HG02763 (cell line): Measurements from ENCODE around the gene ARPC5L.
"Not testable (repeated sequence)": the region's sequence is repeated elsewhere in the genome, so short reads cannot be mapped to it uniquely, and the experiment has no call there.

Source experiments
- ATAC-seq: cut with Tn5 transposase; IDR thresholded peaks from one replicate; pipeline ENCODE4 v1.9.1; 2021; ENCODE audit warnings: mild to moderate bottlenecking, moderate library complexity; ENCODE audit not compliant: unreplicated experiment

Gene ARPC5L

DNA sequence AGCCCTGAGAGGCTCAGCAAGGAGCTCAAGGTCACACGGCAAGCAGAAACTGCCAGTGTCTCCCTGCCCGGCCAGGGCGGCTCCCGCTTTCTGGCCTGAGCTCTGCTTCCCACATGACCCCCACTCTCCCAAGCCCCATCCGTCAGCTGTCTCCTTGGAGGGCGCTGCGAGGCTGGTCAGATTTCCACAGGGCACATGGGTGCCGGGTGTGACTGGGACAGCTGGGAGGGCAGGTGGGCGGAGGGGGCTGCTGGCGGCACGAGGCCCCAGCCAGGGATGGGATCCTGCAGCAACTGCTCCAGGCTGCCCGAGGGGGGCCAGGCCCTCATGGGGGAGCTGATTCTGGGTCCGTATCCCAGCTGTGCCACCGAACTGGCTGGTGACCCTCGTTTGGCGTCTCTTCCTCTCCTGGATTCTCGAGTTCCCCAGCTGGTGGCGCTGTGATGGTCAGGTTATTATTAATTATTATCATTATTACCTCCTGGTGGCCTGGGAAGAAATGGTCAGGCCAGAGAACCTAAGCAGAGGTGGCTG, 21.6 kb upstream of the ARPC5L start:
- no peak for ATAC-seq

DNA sequence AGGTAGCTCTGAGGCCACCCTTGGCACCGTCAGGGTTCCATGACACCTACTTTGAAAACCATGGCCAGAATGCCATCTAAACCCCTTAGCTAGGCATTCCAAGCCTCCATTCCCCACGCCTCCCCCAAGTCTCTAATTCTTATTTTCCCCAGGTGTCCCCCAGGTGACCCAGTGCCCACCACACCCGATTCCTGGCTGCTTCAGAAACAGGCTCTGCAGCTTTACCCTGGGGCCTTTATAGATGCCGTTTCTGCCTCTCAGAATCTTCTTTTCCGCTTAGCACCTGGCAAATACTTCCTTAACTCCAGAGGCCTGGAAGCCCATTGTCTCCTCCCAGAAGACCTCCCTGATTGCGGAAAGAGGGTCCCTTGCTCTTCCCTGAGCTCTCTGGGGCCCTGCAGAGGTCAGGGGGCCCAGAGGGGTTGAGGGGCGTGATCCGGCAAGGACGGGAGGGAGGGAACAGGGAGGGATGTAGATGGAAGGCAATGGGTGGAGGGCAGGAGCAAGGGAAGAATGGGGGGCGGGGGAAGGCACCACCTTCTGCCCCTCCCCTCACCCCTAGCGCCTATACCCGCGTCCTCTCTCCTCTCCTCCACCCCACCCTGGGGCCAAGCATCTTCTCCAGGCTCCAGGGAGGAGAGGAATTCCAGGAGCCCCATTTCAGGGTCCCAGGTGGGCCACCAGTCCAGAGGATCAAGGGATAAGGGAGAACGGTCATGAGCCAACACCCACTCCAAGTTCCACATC, 20.7 kb upstream of the ARPC5L start:
- no peak for ATAC-seq

DNA sequence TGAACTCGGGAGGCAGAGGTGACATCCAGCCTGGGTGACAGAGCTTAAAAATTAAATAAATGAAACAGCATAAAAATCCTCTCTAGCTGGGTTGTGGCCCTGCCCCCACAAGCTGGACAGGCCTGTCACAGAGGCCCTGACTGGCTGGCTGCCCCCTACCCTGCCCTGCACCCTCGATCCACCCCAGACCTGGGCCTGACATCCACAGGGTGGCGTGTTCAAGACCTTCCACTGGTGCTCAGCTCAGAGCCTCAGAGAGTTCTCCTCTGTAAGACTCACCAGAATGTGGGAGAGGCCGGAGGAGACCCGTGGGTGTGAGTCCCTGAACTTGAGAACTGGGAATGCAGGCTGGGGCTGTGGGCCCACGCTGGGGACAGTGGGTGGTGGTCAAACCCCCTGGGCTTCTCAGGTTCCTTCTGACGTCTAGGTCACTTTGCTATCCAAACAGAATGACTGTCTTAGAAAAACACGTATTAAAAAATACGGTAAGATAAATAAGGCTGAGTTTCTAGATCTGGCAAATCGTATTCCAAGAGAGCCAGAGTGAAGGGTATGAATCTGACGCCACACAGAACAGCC, 18.4 kb upstream of the ARPC5L start:
- ATAC-seq, result no peak

DNA sequence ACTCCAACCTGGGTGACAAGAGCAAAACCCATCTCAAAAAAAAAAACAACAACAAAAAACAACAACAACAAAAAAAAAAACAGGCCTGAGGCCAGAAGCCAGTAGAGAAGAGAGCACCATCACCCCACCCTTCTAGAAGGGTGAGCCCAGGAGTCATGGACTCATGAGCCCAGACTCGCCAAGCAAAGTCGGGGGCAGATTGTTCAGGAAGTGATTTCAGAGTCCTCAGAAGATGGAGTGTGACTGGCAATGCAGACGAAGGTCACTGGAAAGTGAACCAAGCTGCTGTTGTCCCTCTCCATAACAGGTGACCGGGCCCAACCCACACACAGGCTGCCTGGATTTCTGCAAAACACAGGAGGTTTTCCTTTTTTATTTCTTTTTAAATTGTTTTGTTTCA, 17.6 kb upstream of the ARPC5L start:
- ATAC-seq, result no peak

DNA sequence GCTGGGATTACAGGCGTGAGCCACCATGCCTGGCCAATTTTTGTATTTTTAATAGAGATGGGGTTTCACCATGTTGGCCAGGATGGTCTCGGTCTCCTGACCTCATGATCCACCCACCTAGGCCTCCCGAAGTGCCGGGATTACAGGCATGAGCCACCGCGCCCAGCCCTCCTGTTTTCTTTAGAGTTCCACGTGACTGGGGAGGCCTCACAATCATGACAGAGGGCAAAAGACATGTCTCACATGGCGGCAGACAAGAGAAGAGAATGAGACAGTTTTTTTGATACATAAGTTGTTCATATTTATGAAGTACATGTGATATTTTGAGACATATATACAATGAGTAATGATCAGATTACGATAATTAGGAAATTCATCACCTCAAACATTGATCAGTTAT, 15.5 kb upstream of the ARPC5L start:
- not testable (repeated sequence) for ATAC-seq

DNA sequence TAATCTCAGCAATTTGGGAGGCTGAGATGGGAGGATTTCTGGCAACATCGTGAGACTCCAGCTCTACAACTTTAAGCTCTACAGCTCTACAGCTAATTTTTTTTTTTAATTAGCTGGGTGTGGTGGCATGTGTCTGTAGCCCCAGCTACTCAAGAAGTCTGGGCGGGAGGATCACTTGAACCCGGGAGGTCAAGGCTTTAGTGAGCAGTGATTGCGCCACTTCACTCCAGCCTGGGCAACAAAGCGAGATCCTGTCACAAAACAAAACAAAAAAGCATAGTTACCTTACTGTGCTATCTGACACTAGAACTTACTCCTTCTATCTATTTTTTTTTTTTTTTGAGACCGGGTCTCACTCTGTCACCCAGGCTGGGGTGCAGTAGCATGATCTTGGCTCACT, 15.0 kb upstream of the ARPC5L start:
- ATAC-seq, result no peak

DNA sequence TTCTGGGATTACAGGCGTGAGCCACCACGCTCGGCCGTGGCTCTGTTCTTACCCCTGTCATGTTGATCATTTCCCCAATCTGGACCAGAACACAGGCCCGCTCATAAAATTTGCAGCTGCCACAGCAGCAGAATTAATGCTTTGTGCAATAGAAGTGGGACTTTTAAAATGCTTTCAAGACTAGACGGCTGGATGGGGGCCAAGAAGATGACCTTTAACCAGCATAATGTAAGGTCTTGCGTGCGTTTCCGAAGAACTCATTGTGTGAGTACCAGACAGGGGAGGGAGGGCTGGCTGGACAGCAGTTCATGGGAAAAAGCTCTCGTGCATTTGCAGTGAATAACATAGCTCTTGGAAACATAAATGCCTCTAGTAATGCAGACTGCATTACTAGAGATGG, 12.1 kb upstream of the ARPC5L start:
- no peak for ATAC-seq

DNA sequence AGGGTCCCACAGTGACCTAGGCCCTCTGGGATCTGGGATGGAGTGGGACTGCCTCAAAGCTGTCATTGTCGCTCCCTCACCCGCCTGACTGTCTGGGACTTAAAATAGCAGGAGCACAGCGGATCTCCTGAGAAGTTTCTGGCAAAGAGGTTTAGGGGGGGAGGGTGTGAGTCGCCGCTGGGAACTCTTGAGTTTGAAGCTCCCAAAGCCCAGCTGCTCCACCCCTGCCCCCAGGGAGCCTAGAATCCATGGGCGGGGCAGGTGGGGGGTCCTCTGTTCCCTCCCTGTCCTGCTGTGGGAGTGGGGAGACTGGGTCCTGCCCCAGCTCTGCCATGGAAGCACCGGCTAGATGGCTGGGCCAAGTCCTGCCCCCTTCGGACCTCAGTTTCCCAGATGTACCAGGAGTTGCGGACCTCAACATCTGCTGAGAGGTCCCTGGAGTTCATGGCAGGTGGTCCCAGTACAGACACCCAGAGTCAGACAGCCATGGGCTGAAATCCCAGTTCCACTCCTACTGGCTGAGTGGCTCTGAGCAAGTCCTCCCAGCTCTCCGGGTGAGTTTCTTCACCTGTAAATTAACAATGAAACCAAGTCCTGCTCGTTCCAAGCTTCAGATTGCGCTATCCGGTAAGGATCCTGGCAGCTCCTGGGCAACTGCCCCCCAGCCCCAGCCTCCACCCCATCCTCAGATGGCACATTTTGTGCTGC, 9.7 kb upstream of the ARPC5L start:
- no peak for ATAC-seq

DNA sequence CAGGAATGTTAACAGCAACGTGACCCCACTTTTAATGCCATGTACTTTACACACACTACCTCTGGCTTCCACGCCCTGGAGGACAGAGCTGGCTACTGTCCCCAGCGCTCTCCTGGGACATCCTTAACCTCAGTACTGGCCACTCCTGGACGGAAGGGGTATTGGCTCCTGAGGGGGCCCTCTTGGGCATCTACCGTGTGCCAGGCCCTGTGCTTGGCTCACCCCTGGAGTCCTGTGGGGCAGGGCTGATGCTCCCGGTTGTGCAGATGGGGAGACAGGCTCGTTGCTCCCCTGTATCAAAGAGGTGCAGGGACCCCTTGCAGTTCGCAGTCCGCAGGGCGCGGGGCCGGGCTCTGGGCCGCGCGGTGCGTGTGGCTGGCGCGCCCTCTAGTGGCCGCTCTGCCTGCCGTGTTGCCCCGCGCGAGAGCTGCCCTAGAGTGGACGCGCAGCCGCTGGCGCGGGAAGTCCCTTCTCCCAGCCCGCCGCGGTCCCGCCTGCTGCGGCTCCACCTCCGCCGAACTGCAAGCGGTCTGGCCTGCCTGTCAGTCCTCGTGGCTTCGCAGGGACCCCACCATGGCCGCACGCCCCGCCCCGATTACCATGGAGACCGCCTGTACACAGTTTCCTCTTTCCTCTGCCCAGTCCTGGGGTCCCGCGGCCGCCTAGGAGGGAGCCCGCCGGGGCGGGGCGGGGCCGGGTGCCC, 8.9 kb upstream of the ARPC5L start, which contains the start of gene WDR38:
Gene WDR38, plus strand, starts transcription at position 632 of the 703 bp plus-strand sequence. CDS start 72 bp downstream, outside the sequence.
- peak; percentile 62 for ATAC-seq

DNA sequence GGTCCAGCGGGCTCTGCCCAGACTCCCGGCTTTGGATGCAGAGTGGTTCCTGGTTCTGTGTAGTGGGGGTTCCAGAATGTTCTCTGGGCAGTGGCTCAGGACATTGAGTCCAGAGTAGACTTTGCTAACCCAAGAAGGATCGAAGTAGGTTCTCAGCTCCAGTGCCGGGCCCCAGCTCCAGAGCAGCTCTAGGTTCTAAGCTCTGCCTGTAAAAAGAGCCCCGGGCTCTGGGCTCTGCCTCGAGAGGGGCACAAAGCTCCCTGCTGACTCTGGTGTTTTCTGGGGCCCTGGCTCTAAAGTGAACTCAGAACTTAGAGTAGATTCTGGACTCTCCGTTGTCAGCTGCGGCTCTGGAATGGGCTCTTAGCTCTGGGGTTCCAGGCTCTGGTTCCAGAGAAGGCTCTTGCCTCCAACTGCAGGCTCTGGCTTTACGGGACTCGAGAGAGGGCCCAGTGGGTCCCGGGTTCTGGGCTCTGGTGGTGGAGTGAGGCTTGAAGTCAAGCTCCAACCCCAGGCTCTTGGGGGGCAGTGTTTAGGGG, 8.3 kb upstream of the ARPC5L start:
- ATAC-seq, result no peak

DNA sequence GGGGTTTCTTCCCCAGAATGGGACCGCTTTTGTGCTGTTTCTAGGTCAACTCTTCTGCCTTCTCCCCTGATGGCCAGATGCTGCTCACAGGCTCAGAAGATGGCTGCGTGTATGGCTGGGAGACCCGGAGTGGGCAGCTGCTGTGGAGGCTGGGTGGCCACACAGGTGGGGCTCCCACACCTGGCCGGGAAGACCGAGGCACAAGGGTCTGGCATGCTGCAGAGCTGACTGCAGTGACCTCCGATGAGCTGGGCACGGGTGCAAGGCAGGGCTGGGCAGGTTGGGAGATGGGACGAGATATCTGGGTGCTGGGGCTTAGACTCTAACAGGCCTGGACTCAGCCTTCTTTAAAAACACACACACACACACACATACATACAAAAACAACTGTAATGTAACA, 7.8 kb upstream of the ARPC5L start:
- no peak for ATAC-seq

DNA sequence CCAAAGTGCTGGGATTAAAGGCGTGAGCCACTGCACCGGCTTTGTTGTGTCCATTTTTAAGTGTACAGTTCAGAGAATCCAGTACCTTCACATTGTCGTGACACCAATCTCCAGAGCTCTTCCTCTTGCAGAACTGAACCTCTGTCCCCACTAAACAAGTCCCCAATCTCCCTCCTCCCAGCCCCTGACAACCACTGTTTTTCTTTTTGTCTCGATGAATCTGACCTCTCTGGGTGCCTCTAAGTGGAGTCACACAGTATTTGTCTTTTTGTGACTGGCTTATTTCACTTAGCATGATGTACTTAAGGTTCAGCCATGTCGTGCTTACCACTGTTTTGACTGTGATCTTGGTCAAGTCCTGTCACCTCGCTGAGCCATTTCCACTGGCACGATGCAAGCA, 7.1 kb upstream of the ARPC5L start:
- no peak for ATAC-seq

DNA sequence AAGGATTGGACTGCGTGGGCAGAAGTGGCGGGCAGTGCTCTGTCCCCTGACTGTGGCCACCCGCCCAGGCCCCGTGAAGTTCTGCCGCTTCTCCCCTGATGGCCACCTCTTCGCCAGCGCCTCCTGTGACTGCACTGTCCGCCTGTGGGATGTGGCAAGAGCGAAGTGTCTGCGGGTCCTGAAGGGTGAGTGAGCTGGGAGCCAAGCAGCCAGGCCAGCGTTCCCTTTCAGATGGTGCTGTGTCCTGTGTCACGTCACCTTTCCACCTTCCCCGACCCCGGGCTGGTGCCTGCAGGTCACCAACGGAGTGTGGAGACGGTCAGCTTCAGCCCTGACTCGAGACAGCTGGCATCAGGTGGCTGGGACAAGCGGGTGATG, 6.4 kb upstream of the ARPC5L start:
- no peak for ATAC-seq

DNA sequence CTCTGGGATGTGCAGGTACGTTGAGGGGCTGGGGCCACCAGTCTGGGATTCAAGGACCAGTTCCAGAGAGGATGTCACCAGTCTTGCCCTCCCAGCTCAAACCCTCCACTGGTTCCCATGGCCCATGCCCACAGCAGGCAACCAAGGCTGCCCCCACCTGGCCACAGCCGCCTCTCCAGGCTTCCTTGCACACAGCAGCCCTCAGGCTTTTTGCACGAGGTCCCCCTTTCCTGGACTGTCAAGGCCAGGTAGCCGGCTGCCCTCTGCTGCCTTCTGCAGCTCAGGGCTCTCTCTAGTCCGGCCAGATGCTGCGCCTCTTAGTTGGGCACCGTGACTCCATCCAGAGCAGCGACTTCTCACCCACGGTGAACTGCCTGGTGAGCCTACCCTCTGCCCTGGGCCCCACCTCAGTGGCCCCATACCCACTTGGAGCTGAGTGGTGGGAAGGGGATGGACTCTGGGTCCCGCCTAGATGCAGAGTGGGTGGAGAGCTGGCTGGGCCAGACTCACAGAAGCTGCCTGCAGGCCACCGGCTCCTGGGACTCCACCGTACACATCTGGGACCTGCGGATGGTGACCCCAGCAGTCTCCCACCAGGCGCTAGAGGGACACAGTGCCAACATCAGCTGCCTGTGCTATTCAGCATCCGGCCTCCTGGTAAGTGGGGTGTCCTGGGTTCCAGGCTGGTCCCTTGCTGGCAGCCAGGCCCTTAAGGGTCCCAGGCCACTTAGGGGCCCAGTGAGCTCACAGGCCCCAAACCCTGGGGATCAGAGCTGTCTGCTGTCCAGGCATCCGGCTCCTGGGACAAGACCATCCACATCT, 5.8 kb upstream of the ARPC5L start:
- ATAC-seq, result no peak

DNA sequence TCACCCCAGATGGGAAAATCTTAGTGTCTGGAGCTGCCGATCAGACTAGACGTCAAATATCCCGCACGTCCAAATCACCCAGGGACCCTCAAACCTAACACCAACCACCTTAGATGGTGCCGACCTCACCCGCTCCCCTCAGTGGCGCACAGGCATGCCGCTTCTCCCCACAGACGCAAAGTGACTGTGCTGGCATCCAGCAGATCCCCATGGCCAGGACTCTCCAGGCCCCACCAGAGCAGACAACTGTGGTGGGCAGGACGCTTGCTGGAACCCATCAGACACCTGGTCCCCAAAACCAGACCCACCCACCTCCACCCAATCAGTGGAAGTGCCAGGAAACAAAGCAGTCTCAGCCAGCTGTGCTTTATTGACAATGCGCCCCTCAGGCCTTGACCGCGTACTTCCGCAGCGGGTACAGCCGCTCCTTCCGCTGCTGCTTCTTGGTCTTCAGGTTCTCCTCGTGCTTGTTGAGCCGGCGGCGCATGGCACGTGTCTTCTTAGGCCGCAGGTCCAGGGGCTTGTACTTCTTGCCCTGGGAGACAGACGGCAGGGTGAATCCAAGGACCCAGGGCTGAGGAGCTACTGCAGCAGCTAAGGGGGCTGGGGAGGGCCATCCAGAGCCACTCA, 4.3 kb upstream of the ARPC5L start:
- no peak for ATAC-seq

DNA sequence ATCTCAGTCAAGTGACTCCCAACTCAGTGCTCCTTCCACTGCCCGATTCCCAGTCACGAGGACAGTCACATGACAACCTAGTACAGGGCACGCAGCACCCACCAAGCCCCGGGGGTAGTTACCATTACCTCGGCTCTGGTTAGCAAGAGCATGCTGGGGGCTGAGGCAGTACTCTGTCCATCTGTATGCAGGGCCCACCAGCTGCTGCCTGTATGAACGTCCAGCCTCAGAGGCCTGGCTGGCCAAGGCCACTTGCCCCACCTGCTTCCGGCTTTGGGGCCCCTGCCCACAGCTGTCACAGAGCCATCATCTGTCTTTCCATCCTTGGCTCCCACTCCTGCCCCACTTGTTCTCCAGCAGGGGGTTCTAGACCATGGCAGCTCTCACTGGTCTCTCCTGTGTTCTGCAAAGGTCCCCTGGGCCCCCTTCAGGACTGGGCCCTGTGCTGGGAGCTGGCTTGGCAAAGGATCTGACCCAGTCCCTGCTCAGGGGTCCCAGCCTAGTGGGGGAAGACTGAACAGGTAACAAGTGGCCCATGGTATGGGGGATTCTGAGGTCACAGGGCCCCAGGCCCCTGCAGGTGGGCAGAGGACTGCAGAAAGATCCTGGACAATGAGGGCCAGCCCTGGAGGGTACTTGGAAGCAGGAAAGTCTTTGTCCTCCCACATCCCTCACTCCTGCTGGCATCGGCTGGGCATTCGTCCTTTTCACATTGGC, 3.4 kb upstream of the ARPC5L start:
- no peak for ATAC-seq

DNA sequence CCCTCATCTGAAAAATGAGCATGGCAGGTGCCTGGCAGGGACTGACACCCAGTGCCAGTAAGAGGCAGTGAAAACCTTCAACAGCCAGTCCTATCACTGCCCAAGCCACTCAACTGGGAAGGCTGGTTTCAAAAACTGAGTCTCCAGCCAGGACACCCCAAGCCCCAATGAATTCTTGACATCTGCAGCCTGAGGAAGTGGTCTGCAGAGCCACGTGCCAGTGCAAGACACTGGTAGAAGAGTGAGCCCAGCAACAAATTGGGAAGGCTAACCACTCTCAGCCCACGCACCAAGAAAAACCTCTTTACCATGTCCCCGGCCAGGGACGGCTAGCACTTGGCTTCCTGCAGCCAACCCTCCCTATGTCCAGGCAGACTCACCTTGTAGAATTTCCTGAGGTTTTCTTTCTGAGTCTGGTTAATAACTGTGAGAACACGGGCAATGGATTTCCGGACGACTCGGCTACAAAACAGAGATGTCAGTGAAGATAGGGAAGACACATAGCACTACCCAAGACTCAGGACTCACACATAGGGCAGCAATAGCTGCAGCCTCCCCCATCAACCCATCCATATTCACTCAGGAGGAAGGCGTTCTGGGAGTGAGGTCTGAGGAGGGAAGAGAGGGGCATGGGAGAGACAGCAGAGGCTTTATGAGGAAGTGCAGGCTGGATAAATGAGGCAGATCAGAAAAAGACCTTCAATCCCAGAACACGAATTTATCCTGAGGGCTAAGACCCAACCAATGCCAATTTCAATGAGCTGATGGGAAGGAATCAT, 1.9 kb upstream of the ARPC5L start:
- ATAC-seq, result no peak

DNA sequence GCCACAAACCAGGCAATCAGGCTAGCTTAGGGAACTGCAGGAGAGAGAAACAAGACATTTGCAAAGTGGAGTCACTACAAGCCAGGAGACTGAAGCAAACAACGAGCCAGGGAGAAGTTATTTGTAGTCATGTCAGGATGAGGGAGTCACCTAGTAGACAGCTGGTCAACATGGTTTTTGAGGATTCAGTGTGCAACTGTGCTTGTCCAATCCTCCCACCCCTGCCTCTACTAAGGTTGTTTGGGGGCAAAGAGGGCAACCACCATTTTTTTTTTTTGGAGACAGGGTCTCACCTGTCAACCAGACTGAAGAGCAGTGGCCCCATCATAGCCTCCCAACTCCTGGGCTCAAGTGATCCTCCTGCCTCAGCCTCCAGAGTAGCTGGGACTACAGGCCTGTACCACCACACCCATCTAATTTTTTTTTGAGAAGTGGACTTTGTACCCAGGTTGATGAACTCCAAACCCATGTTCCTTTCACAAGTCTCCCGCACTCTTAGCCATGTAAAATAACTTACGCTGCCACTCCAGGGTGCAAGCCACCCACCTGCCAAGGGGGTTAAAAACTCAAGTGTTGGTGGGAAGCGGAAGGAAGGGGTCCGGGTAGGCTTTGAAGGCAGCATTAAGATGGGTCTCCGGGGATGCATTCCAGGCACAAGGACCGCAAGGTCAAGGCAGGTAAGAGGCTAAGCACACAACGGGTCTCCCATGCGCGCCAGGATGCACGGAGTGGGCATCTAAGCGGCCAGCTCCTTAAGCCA, 1.2 kb upstream of the ARPC5L start:
- ATAC-seq, result no peak
